Measurements from ENCODE around the gene OTOG.

Gene OTOG

DNA sequence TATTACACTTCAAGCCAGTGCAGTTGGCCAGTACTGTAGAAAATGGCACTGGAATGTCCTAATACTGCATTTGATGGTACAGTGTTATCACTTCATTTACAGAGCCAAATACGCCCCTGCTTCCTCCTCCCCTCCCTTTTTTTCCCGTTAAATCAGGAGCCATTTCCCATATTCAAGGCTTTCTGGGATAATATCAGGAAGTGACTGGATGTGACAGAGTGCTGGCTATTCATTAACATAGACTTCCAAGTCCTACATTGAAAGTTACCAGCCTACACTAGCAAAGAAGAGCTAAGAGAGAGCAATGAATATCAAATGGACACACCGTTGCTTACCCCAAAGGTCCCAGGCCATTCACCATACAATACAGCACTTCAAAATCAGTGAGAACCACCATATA is 38.3 kb upstream of the OTOG start:
- no peak for DNase-seq
- H3K4me3 Mint-ChIP-seq, result no peak overlapping the region
- no peak overlapping the region for H3K27ac Mint-ChIP-seq
- H3K4me1 Mint-ChIP-seq, result peaks cover 8% of the 10 kb centered on the region
- H3K27me3 Mint-ChIP-seq (ENCODE audit: low read depth, poor library complexity), result peaks cover 20% of the 10 kb centered on the region
- H3K36me3 Mint-ChIP-seq (ENCODE audit: low read depth), result no peaks in the 10 kb centered on the region
- TF ChIP-seq, protein P1, sequence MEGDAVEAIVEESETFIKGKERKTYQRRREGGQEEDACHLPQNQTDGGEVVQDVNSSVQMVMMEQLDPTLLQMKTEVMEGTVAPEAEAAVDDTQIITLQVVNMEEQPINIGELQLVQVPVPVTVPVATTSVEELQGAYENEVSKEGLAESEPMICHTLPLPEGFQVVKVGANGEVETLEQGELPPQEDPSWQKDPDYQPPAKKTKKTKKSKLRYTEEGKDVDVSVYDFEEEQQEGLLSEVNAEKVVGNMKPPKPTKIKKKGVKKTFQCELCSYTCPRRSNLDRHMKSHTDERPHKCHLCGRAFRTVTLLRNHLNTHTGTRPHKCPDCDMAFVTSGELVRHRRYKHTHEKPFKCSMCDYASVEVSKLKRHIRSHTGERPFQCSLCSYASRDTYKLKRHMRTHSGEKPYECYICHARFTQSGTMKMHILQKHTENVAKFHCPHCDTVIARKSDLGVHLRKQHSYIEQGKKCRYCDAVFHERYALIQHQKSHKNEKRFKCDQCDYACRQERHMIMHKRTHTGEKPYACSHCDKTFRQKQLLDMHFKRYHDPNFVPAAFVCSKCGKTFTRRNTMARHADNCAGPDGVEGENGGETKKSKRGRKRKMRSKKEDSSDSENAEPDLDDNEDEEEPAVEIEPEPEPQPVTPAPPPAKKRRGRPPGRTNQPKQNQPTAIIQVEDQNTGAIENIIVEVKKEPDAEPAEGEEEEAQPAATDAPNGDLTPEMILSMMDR (IDR thresholded peaks at IDR 0.05), result no peak
- H3K9me3 Mint-ChIP-seq, result no peaks in the 10 kb centered on the region

DNA sequence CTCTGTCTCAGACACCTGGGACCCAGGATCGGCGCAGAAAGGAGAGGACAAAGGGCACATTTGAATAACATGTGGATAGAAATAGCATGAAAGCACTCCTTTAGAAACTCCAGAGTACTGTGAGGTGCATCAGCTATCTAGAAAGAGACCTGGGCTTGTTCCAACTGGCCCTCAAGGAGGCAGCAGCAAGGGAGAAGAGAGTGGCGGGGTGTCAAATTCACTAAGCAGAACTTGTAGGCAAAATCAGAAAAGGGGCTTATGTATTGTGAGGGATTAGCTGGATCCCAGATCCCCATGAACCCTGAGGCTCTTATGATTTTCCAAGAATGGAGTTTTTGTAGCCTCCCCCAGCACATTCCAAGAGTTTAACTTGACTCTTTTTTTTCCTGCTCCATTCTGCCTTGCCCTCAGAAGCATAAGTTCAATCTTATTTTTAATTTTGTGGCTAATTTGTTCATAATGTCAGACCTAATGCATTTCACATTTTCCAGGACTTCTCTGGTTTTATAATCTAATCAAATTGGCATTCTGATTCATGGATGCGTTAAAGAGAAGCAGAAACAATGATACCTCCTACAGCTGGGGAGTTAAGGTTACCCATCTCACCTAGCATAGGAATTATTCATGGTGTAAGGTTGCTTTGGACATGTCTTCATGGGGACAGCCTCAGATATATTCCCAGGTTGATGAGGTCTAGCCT is 36.4 kb upstream of the OTOG start:
- no peak overlapping the region for H3K27ac Mint-ChIP-seq
- peaks cover 20% of the 10 kb centered on the region for H3K27me3 Mint-ChIP-seq (ENCODE audit: low read depth, poor library complexity)

DNA sequence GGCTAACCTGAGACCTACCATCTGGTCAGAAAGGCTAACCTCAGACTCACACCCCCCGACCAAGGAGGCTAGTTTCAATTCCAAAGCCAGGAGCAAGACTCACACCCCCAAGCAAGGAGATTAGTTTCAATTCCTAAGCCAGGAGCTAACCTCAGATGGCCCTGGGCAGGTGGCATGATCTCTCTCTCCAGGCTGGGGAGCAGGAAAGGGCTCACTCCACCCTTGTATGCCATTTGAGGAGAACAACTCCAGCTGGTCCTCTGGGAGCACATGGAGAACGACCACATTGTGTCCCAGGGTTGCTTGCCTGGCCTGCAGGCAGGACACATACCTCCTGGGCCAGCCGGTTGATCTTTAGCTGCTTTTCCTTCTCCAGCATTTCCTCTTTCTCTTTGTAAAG is 35.5 kb upstream of the OTOG start:
- TF ChIP-seq, protein P1 (IDR thresholded peaks at IDR 0.05), result no peak
- Mint-ChIP-seq H3K9me3 (no peaks in the 10 kb centered on the region), H3K27me3 (ENCODE audit: low read depth, poor library complexity) (peaks cover 18% of the 10 kb centered on the region), H3K27ac (no peak overlapping the region), H3K4me3 (no peak overlapping the region), H3K4me1 (no peaks in the 10 kb centered on the region), H3K36me3 (ENCODE audit: low read depth) (no peaks in the 10 kb centered on the region)
- no peak for DNase-seq

More for the DNA sequence above, 36.4 kb upstream of the OTOG start:
- no peak for DNase-seq
- Mint-ChIP-seq H3K4me1 (no peaks in the 10 kb centered on the region), H3K36me3 (ENCODE audit: low read depth) (no peaks in the 10 kb centered on the region), H3K4me3 (no peak overlapping the region), H3K9me3 (no peaks in the 10 kb centered on the region)
- TF ChIP-seq, protein P1 (IDR thresholded peaks at IDR 0.05), result no peak

DNA sequence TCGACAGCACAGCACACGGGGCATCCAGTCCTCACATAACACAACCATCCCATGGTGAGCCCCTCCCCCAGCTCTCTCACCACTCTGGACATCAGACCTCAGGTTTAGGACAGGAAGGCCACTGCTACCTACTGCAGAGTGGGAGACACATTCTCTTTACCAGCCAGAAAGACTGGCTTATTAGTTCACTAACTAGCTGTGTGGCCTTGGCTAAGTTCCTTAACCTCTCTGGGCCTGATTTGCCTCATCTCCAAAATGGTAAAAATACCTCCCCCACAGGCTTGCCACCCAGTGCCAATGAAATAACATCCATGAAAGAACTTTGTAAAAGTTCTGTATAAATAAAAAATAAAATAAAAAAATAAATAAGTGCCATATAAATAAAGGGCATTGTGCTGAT is 35.0 kb upstream of the OTOG start:
- no peak overlapping the region for H3K27ac Mint-ChIP-seq
- H3K4me3 Mint-ChIP-seq, result no peak overlapping the region
- no peaks in the 10 kb centered on the region for H3K9me3 Mint-ChIP-seq
- TF ChIP-seq, protein P1 (IDR thresholded peaks at IDR 0.05), result no peak
- no peak for DNase-seq
- peaks cover 14% of the 10 kb centered on the region for H3K27me3 Mint-ChIP-seq (ENCODE audit: low read depth, poor library complexity)
- H3K36me3 Mint-ChIP-seq (ENCODE audit: low read depth), result no peaks in the 10 kb centered on the region
- no peaks in the 10 kb centered on the region for H3K4me1 Mint-ChIP-seq

DNA sequence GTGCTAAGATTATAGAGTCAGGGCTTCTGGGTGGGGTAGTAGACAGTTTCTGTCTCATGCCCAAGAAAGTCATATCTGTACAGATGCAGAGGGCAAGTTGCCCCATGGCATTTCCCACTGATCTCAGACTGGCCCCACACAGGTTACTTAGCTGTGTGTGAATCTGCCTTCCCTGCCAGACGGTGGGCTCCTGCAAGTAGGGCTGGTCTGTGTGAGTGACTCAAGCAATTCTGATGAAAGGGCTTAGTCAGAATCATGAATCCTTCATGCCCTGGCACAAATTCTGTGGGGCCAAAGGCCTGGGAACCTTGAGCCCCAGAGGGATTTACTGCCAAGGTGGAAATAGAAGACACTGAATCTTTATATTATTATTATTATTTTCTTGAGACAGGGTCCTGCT is 33.2 kb upstream of the OTOG start:
- Mint-ChIP-seq H3K27ac (no peak overlapping the region), H3K4me1 (peaks cover 6% of the 10 kb centered on the region), H3K9me3 (no peaks in the 10 kb centered on the region), H3K36me3 (ENCODE audit: low read depth) (no peaks in the 10 kb centered on the region), H3K27me3 (ENCODE audit: low read depth, poor library complexity) (peaks cover 17% of the 10 kb centered on the region), H3K4me3 (no peak overlapping the region)
- TF ChIP-seq, protein P1 (IDR thresholded peaks at IDR 0.05), result no peak
- DNase-seq, result no peak

DNA sequence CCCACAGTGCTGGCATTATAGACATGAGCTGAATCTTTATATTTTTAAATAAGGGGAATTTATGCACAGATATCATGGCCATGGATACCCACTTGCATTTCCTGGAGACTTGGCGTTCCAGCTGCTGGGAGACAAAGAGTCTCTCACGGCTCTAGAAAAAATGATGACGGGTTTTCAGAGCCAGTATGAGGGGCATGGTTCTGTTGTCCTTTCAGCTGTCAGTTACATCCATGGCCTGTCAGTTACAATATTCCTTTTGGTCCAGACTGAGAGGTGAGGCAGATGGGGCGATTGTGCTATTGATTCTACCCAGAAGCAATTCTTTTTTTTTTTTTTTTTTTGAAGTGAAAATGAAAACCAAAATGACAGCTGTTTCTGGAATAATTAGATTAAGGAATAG is 32.6 kb upstream of the OTOG start:
- peaks cover 17% of the 10 kb centered on the region for H3K27me3 Mint-ChIP-seq (ENCODE audit: low read depth, poor library complexity)
- no peak overlapping the region for H3K27ac Mint-ChIP-seq
- H3K4me1 Mint-ChIP-seq, result peaks cover 12% of the 10 kb centered on the region
- TF ChIP-seq, protein P1 (IDR thresholded peaks at IDR 0.05), result no peak
- H3K9me3 Mint-ChIP-seq, result no peaks in the 10 kb centered on the region
- no peak for DNase-seq
- no peak overlapping the region for H3K4me3 Mint-ChIP-seq
- no peaks in the 10 kb centered on the region for H3K36me3 Mint-ChIP-seq (ENCODE audit: low read depth)

Data from nephron progenitor cell (in vitro differentiated cells).